ENCODE data around the gene PTPRK. TPM values are rescaled to one million over a fixed set of nuclear protein-coding genes. Genes with fewer than 3 reads are reported as not detected.

The PTPRK gene
- total and polyA plus RNA-seq, 7 donors: 6.0 to 51.3 (median 46.7) TPM

- no peak for TF ChIP-seq EP300 (IDR thresholded peaks at IDR 0.05)
- TF ChIP-seq POLR2A (IDR thresholded peaks at IDR 0.05): no peak
- no peak for TF ChIP-seq POLR2AphosphoS5 (IDR thresholded peaks at IDR 0.05)
- no peak for TF ChIP-seq CTCF (IDR thresholded peaks at IDR 0.05)
- no peaks in the 10 kb centered on the region for H3K27me3 ChIP-seq
- intact Hi-C loops (cut with DNase I): no loop called here
- H3K36me3 ChIP-seq: no peaks in the 10 kb centered on the region
- no peak overlapping the region for H3K27ac ChIP-seq
- peaks cover 0 to 5% (median 0%) of the 10 kb centered on the region in 4 donors for H3K4me1 ChIP-seq
- peaks cover 0 to under 1% (median 0%) of the 10 kb centered on the region in 4 donors for H3K9me3 ChIP-seq
- H3K4me3 ChIP-seq: no peak overlapping the region
- DNase-seq: no peak
Measured at GRCh38 chr6:127937747-127938146, 582.7 kb downstream of the PTPRK start.

GRCh38 chr6:127937102-127937501, 583.3 kb downstream of the PTPRK start:
- Histone ChIP-seq H3K9me3 (peaks cover 0 to 5% (median 2%) of the 10 kb centered on the region in 4 donors), H3K27ac (no peak overlapping the region), H3K36me3 (no peaks in the 10 kb centered on the region), H3K27me3 (no peaks in the 10 kb centered on the region), H3K4me1 (peaks cover 0 to 5% (median 0%) of the 10 kb centered on the region in 4 donors), H3K4me3 (no peak overlapping the region)
- DNase-seq: no peak
- 90% methylated on average over 2 of the region's 2 CpGs for WGBS, 2 donors
- TF ChIP-seq POLR2A (IDR thresholded peaks at IDR 0.05) (no peak), EP300 (IDR thresholded peaks at IDR 0.05) (no peak), CTCF (IDR thresholded peaks at IDR 0.05) (no peak), POLR2AphosphoS5 (IDR thresholded peaks at IDR 0.05) (no peak)
- intact Hi-C loops (cut with DNase I): no loop called here

GRCh38 chr6:127934956-127935355, 585.4 kb downstream of the PTPRK start:
- 78 to 93% methylated on average over 1 of the region's 1 CpG for WGBS, 2 donors
- no peak overlapping the region for H3K27ac ChIP-seq
- no peak for DNase-seq
- H3K27me3 ChIP-seq: no peaks in the 10 kb centered on the region
- H3K36me3 ChIP-seq: no peaks in the 10 kb centered on the region
- H3K9me3 ChIP-seq: peaks cover 0 to 5% (median 2%) of the 10 kb centered on the region in 4 donors
- TF ChIP-seq POLR2AphosphoS5 (IDR thresholded peaks at IDR 0.05) (no peak), CTCF (IDR thresholded peaks at IDR 0.05) (no peak), EP300 (IDR thresholded peaks at IDR 0.05) (no peak), POLR2A (IDR thresholded peaks at IDR 0.05) (no peak)
- H3K4me3 ChIP-seq: no peak overlapping the region
- intact Hi-C loops (cut with DNase I): no loop called here
- H3K4me1 ChIP-seq: peaks cover 0 to 5% (median 0%) of the 10 kb centered on the region in 4 donors

- no peak for DNase-seq
- 82 to 91% methylated on average over 7 of the region's 7 CpGs for WGBS, 2 donors
- TF ChIP-seq EP300 (IDR thresholded peaks at IDR 0.05) (no peak), CTCF (IDR thresholded peaks at IDR 0.05) (no peak), POLR2A (IDR thresholded peaks at IDR 0.05) (no peak), POLR2AphosphoS5 (IDR thresholded peaks at IDR 0.05) (no peak)
- H3K36me3 ChIP-seq: no peaks in the 10 kb centered on the region
- no peaks in the 10 kb centered on the region for H3K27me3 ChIP-seq
- H3K4me1 ChIP-seq: peaks cover 0 to 5% (median 0%) of the 10 kb centered on the region in 4 donors
- peaks cover 0 to 5% (median 2%) of the 10 kb centered on the region in 4 donors for H3K9me3 ChIP-seq
- no peak overlapping the region for H3K27ac ChIP-seq
- no peak overlapping the region for H3K4me3 ChIP-seq
- intact Hi-C loops (cut with DNase I): no loop called here
Measured at GRCh38 chr6:127933852-127934840, 586.3 kb downstream of the PTPRK start.

Data from sigmoid colon (tissue), 7 donors.